GM21723 (cell line): ENCODE measurements around the gene ARHGAP19.

Experiments
- ATAC-seq: cut with Tn5 transposase; IDR thresholded peaks from one replicate; pipeline ENCODE4 v1.9.1; 2021; ENCODE audit warnings: mild to moderate bottlenecking, moderate library complexity; ENCODE audit not compliant: unreplicated experiment

Gene ARHGAP19

GRCh38 chr10:97292097-97292861 is at the start of gene ARHGAP19:
Gene ARHGAP19, minus strand, starts transcription at chr10:97292637. Its CDS starts 10 bp downstream, at chr10:97292627.
- peak; percentile 95 for ATAC-seq

- no peak for ATAC-seq
Observed at GRCh38 chr10:97341416-97341815, 49.0 kb upstream of the ARHGAP19 start.

- ATAC-seq, result no peak
Observed at GRCh38 chr10:97338041-97338440, 45.6 kb upstream of the ARHGAP19 start.

GRCh38 chr10:97336942-97337831 is 44.8 kb upstream of the ARHGAP19 start:
- no peak for ATAC-seq

GRCh38 chr10:97336446-97336845 is 44.0 kb upstream of the ARHGAP19 start:
- ATAC-seq, result no peak

- no peak for ATAC-seq
Observed at GRCh38 chr10:97336006-97336405, 43.6 kb upstream of the ARHGAP19 start.

- no peak for ATAC-seq
Observed at GRCh38 chr10:97335188-97335619, 42.8 kb upstream of the ARHGAP19 start.

- ATAC-seq, result peak; percentile 85
Observed at GRCh38 chr10:97334370-97335175, 42.1 kb upstream of the ARHGAP19 start, which contains the start of gene FRAT2. Gene FRAT2, minus strand, starts transcription at chr10:97334729. Its CDS starts 157 bp downstream, at chr10:97334572.

GRCh38 chr10:97333601-97334369 is 41.3 kb upstream of the ARHGAP19 start:
- peak; percentile 32 for ATAC-seq

GRCh38 chr10:97333351-97333600 is 40.8 kb upstream of the ARHGAP19 start:
- ATAC-seq, result peak; percentile 2

GRCh38 chr10:97332591-97333350 is 40.3 kb upstream of the ARHGAP19 start:
- no peak for ATAC-seq

GRCh38 chr10:97331153-97331703 is 38.8 kb upstream of the ARHGAP19 start:
- no peak for ATAC-seq

GRCh38 chr10:97329766-97330165 is 37.3 kb upstream of the ARHGAP19 start:
- ATAC-seq, result no peak

GRCh38 chr10:97328646-97329453 is 36.4 kb upstream of the ARHGAP19 start:
- ATAC-seq, result no peak

GRCh38 chr10:97327348-97328294 is 35.2 kb upstream of the ARHGAP19 start:
- ATAC-seq, result no peak

GRCh38 chr10:97325754-97326153 is 33.3 kb upstream of the ARHGAP19 start:
- no peak for ATAC-seq

GRCh38 chr10:97323501-97323900 is 31.1 kb upstream of the ARHGAP19 start:
- no peak for ATAC-seq
